Coronary artery (tissue), 2 donors: Measurements from ENCODE around the gene TASOR2.

ENCODE experiments used
- DNase-seq: peaks from one replicate; pipeline ENCODE4 v3.0.0-alpha.2; 2017; ENCODE audit warnings: low spot score
- H3K27ac ChIP-seq, 2 donors: fragments of 200-600 bp; sonication (generic); one replicate each; pipeline ENCODE4 v1.5.1; 2016 to 2019
- H3K4me3 ChIP-seq: fragments of 200-600 bp; sonication (generic); 2 replicates; pipeline ENCODE4 v1.5.1; 2016; ENCODE audit warnings: mild to moderate bottlenecking, moderate library complexity
- TF ChIP-seq, protein P1 (sequence below): fragments of 200-600 bp; sonication (generic); IDR thresholded peaks from one replicate; pipeline ENCODE4 v1.5.1; 2019; ENCODE audit warnings: antibody characterized with exemption

TASOR2 gene

DNA sequence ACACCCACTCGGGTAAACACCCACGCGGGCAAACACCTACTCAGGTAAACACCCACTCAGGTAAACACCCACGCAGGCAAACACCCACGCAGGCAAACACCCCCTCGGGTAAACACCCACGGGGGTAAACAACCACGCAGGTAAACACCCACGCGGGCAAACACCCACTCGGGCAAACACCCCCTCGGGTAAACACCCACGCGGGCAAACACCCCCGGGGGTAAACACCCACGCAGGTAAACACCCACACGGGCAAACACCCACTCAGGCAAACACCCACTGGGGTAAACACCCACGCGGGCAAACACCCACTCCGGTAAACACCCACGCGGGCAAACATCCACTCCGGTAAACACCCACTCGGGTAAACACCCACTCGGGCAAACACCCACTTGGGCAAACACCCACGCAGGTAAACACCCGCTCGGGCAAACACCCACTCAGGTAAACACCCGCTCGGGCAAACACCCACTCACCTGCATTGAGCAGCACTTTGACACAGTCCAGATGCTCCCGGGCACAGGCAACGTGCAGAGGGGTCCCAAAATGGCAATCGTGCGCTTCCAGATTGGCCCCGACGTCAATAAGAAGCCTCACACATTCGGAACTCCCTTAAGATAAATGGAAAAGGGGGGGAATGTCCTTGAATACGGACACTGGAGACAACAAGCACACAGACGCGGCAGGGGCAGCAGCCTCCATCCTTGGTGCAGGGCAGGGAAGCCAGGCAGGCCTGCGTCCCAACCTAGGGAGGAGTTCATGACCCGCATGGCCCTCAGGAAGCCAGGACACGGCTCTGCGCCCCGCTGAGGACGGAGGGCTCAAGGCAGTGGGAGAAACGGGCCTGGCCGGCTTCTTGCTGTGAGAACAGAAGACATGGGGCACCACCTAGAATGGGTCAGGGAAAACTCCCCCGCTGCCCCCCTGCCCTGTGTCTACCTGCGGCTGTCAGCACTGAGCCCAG lies 35.9 kb upstream of the TASOR2 start:
- DNase-seq = peak; percentile 68
- H3K27ac ChIP-seq = no peak overlapping the region
- no peak overlapping the region for H3K4me3 ChIP-seq
- TF ChIP-seq, protein P1, sequence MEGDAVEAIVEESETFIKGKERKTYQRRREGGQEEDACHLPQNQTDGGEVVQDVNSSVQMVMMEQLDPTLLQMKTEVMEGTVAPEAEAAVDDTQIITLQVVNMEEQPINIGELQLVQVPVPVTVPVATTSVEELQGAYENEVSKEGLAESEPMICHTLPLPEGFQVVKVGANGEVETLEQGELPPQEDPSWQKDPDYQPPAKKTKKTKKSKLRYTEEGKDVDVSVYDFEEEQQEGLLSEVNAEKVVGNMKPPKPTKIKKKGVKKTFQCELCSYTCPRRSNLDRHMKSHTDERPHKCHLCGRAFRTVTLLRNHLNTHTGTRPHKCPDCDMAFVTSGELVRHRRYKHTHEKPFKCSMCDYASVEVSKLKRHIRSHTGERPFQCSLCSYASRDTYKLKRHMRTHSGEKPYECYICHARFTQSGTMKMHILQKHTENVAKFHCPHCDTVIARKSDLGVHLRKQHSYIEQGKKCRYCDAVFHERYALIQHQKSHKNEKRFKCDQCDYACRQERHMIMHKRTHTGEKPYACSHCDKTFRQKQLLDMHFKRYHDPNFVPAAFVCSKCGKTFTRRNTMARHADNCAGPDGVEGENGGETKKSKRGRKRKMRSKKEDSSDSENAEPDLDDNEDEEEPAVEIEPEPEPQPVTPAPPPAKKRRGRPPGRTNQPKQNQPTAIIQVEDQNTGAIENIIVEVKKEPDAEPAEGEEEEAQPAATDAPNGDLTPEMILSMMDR = no peak

DNA sequence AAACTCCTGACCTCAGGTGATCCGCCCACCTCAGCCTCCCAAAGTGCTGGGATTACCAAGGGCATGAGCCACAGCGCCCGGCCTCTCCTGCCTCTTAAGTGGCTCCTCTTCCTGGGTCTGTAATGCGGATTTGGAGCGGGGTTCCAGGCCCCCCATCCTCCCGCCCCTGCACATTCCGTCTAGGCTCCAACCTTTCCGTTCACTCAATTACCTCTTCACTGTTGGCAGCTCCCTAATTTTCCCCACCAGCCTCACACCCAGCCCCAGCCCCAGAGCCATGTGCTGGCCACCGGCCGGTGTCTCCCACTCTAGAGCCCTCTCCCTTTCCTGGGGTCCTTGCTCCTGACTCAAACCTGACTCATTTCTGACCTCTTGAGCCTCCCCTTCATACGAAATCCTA lies 34.9 kb upstream of the TASOR2 start:
- Histone ChIP-seq H3K27ac (no peak overlapping the region), H3K4me3 (no peak overlapping the region)
- peak; percentile 45 for DNase-seq
- TF ChIP-seq, protein P1 = no peak

DNA sequence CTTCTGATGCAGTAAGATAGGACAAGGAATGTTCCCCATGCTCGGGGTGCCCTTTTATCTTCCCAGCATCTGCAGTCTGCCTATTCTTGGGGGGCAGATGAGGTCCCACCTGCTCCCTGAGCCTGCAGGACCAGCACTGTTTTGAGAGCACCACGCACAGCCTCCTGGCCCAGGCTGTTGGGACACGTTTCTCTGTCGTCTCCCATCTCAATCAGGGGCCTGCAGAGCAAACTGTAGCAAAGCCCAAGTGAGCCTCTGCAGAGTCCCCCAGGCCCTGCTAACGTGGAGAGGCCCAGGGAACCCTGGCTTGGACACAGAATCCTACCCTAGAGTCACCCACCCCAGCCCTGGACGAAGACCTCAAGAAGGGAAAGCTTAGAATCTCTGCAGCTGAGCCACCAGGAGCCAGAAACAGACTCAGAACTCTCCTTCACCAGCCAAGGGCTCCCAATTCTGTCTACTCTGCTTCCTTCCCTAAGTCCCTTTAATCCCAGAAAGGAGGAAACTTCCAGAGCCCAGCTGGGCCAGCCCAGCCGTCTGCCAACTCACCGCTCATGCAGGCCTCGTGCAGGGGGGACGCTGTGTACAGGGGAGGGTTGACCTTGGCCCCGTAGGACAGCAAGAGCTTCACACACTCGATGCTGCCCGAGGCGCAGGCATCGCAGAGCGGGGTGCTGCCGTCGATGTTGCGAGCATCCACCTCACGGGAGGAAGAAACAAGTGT lies 33.8 kb upstream of the TASOR2 start:
- Histone ChIP-seq H3K4me3 (no peak overlapping the region), H3K27ac (peak overlapping the region in 1 of 2 donors; percentile 76)
- peak; percentile 53 for DNase-seq
- TF ChIP-seq, protein P1 = no peak

DNA sequence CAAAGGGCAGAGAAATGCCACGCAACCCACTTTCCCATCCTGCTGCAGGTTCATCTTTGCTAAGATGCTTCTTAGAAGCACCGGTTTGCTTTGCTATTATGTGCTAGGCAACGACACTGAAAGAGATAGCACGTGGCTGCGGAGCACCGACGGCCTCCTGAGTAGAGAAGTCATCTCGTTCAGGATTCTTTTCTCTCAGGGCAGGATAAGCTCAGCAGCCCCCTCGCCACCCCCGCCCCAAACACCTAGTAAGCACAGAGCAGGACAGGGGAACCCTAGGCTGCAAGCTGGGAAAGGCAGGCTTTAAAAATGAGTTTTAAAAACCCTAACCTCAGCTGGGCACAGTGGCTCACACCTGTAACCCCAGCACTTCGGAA lies 33.3 kb upstream of the TASOR2 start:
- Histone ChIP-seq H3K4me3 (no peak overlapping the region), H3K27ac (peak overlapping the region; percentile 42 to 76)
- no peak for DNase-seq
- TF ChIP-seq, protein P1 = no peak

DNA sequence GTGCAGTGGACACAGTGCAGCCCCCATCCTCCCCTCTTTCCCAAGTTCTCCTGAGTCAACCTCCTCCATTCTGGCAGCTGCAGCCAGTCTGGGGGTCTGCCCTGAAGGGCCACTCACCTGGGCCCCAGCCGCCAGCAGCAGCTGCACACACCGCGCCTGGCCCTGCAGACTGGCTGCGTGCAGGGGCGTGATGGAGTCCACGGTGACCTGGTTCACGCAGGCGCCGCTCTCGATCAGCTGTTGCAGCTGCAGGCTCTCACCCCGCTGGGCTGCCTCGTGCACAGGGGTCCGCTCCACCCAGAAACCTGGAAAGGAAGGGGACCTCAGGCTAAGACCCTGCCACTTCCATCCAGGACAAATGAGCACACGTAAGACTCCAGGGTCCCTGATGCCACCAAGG lies 31.9 kb upstream of the TASOR2 start:
- TF ChIP-seq, protein P1 = no peak
- H3K4me3 ChIP-seq = no peak overlapping the region
- H3K27ac ChIP-seq = peak overlapping the region in 1 of 2 donors; percentile 81
- DNase-seq = no peak

DNA sequence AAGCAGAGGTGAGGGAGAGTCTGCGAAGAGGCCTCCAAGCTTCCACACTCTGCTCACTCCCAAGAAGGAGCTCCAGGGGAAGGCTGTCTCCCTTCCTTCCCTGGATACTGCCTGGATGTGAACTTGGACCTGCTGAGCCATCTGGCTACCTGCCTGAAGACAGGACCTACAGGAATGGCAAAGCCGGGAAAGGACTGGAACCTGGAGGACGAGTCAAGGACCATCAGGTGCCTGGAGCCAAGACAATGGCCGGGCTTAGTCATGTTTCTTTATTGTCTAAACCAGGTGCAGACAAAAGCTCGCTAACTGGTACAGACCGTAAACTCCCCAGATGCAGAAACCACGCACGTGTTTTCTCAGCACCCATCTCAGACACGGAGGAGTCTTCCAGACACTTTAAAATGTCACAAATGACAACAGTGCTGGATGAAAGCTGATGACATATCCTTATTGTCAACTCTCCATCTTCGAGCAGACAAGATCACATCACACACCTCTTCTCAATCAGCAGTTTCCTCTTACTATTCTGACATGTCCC lies 30.4 kb upstream of the TASOR2 start:
- Histone ChIP-seq H3K4me3 (no peak overlapping the region), H3K27ac (no peak overlapping the region)
- no peak for DNase-seq
- TF ChIP-seq, protein P1 = no peak
